A673 (cell line): ENCODE measurements around the gene ABHD4. TPM values are rescaled to one million over a fixed set of nuclear protein-coding genes. Genes with fewer than 3 reads are reported as not detected.

Experiments used
- BruUV-seq: library from RNA; stranded (reverse); fragments of 400-500 nt; replicated peaks from 2 replicates; lab custom pipeline; 2021; lab: Mats Ljungman, UMichigan
- CTCF ChIA-PET: fragments of 300-600 bp; sonication (Branson Sonifier 250); formaldehyde crosslinking; loops from one replicate; lab custom pipeline; 2022; ENCODE audit warnings: antibody characterized with exemption; lab: Charles Lee
- POLR2A ChIA-PET: fragments of 300-600 bp; sonication (Branson Sonifier 250); formaldehyde crosslinking; loops from one replicate; lab custom pipeline; 2022; ENCODE audit warnings: antibody characterized with exemption; ENCODE audit not compliant: low non-redundant PET; lab: Charles Lee
- DNase-seq: peaks from one replicate; pipeline ENCODE4 v3.0.0-alpha.2; 2015; ENCODE audit warnings: low spot score
- H3K27ac ChIP-seq: fragments of 200-600 bp; sonication (generic); 2 replicates; pipeline ENCODE4 v1.5.1; 2016; ENCODE audit warnings: mixed run types, low read depth, mild to moderate bottlenecking, mixed read lengths, antibody characterized with exemption, low read length; ENCODE audit not compliant: poor library complexity, severe bottlenecking
- H3K27me3 ChIP-seq: fragments of 200-600 bp; sonication (generic); replicated peaks from 2 replicates; pipeline ENCODE4 v1.6.1; 2017; ENCODE audit warnings: mixed run types, low read depth, mild to moderate bottlenecking, mixed read lengths, antibody characterized with exemption, low read length; ENCODE audit not compliant: insufficient read depth, poor library complexity
- H3K36me3 ChIP-seq: fragments of 200-600 bp; sonication (generic); 2 replicates; pipeline ENCODE4 v1.6.1; 2016; ENCODE audit warnings: mixed run types, mild to moderate bottlenecking, mixed read lengths, antibody characterized with exemption, low read length; ENCODE audit not compliant: insufficient read depth, poor library complexity, severe bottlenecking
- H3K4me1 ChIP-seq: fragments of 200-600 bp; sonication (generic); 2 replicates; pipeline ENCODE4 v1.6.1; 2017; ENCODE audit warnings: mixed run types, mild to moderate bottlenecking, mixed read lengths, antibody characterized with exemption, low read length; ENCODE audit not compliant: insufficient read depth, poor library complexity, severe bottlenecking
- H3K4me3 ChIP-seq: fragments of 200-600 bp; sonication (generic); 2 replicates; pipeline ENCODE4 v1.5.1; 2016; ENCODE audit warnings: low read depth, mixed run types, mild to moderate bottlenecking, mixed read lengths, low read length; ENCODE audit not compliant: poor library complexity, severe bottlenecking
- H3K9me3 ChIP-seq: fragments of 200-600 bp; sonication (generic); 2 replicates; pipeline ENCODE4 v1.6.1; 2016; ENCODE audit warnings: mixed run types, low read depth, mild to moderate bottlenecking, mixed read lengths, antibody characterized with exemption, low read length; ENCODE audit not compliant: poor library complexity, severe bottlenecking
- CTCF ChIP-seq: fragments of 300-800, 200-600 bp; sonication (generic); conservative IDR thresholded peaks from 2 replicates; pipeline ENCODE4 v1.5.1; 2017; ENCODE audit warnings: low read depth, mild to moderate bottlenecking, antibody characterized with exemption, low read length, moderate library complexity, mixed read lengths
- EZH2 ChIP-seq: fragments of 200-600 bp; sonication (generic); IDR thresholded peaks from 2 replicates; pipeline ENCODE4 v1.6.1; 2017; ENCODE audit warnings: borderline replicate concordance, low read depth, mild to moderate bottlenecking, mixed read lengths, antibody characterized with exemption, low read length; ENCODE audit not compliant: poor library complexity, severe bottlenecking
- intact Hi-C: fragments of 100-400 bp; cut with micrococcal nuclease; formaldehyde crosslinking; loops from one replicate; pipeline ENCODE4 v1.10.0; 2022; ENCODE audit not compliant: unreplicated experiment
- total RNA-seq: library from RNA; stranded (reverse); gene quantifications from 2 replicates; pipeline ENCODE4 v1.2.3, GENCODE V29; 2021

ABHD4 gene
- total RNA-seq, 1 experiment from 2014 or later: 36.6 TPM

- no peak for TF ChIP-seq EZH2
- intact Hi-C loops: no loop called here
- DNase-seq: no peak
- CTCF ChIA-PET: interaction anchor here (0.7 kb wide), 1 partner anchor 83 kb away, joined by 10 read pairs; no protein-coding TSS in a partner anchor
- Histone ChIP-seq H3K36me3 (no peaks in the 10 kb centered on the region), H3K27ac (no peak overlapping the region), H3K4me3 (no peak overlapping the region), H3K4me1 (peaks cover 10% of the 10 kb centered on the region), H3K9me3 (no peaks in the 10 kb centered on the region), H3K27me3 (no peaks in the 10 kb centered on the region)
- no TSS peak for BruUV-seq
- POLR2A ChIA-PET: no interaction called here
Observed at GRCh38 chr14:22646570-22647254, 48.6 kb downstream of the ABHD4 start.

DNA sequence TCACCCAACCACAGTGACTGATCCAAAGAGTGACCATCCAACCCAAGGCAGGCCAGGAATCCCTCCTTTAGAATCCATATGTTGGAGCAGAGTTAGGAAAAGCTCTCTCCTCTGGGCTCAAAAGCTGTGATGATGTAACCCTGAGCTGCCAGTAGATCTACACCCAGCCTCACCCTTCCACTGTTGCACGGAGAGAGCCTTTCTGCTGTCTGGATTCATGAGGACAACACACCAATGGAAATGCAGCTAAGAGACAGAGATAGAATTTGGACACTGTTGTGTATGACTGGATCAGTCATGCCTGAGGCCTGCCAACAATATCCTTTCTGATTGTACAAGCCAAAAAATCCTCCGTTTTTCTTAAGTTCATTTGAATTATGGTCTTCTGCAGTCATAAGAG, 50.4 kb downstream of the ABHD4 start:
- BruUV-seq: no TSS peak
- H3K36me3 ChIP-seq: no peaks in the 10 kb centered on the region
- DNase-seq: no peak
- intact Hi-C loops: no loop called here
- H3K9me3 ChIP-seq: no peaks in the 10 kb centered on the region
- TF ChIP-seq CTCF (no peak), EZH2 (no peak)
- CTCF ChIA-PET: no interaction called here
- no peak overlapping the region for H3K27ac ChIP-seq
- POLR2A ChIA-PET: no interaction called here
- peaks cover 10% of the 10 kb centered on the region for H3K4me1 ChIP-seq
- no peaks in the 10 kb centered on the region for H3K27me3 ChIP-seq
- H3K4me3 ChIP-seq: no peak overlapping the region

- intact Hi-C loops: loop anchor here (10.0 kb wide), 1 partner anchor 345 kb away; no protein-coding TSS in a partner anchor
- Histone ChIP-seq H3K27me3 (no peaks in the 10 kb centered on the region), H3K9me3 (no peaks in the 10 kb centered on the region), H3K4me3 (no peak overlapping the region), H3K4me1 (peaks cover 10% of the 10 kb centered on the region), H3K36me3 (no peaks in the 10 kb centered on the region), H3K27ac (no peak overlapping the region)
- POLR2A ChIA-PET: no interaction called here
- no TSS peak for BruUV-seq
- CTCF ChIA-PET: interaction anchor here (3.7 kb wide), 1 partner anchor 80 kb away, joined by 38 read pairs; no protein-coding TSS in a partner anchor
- DNase-seq: no peak
- TF ChIP-seq CTCF: no peak
- TF ChIP-seq EZH2: no peak
Observed at GRCh38 chr14:22650046-22650739, 52.1 kb downstream of the ABHD4 start.
